H1 (cell line): Measurements from ENCODE around the gene FAM163A.

Experiments used
- ATF2 ChIP-seq: IDR thresholded peaks from 2 replicates; pipeline ENCODE4 v1.6.1; 2012; ENCODE audit warnings: low read length, inconsistent platforms
- CBX5 ChIP-seq: fragments of 300-800, 300-1000 bp; sonication (generic); IDR thresholded peaks from 2 replicates; pipeline ENCODE4 v1.7.1; 2016; ENCODE audit warnings: antibody characterized with exemption, low read length, low read depth
- CBX8 ChIP-seq: fragments of 300-800, 300-1000 bp; sonication (generic); IDR thresholded peaks from 2 replicates; pipeline ENCODE4 v1.7.1; 2016; ENCODE audit warnings: low read depth, low read length, borderline replicate concordance
- CEBPB ChIP-seq: IDR thresholded peaks from 2 replicates; pipeline ENCODE4 v1.6.1; 2012; ENCODE audit warnings: low read depth, low read length
- CTCF ChIP-seq, 3 experiments: IDR thresholded peaks; 1 replicate in 2 of 3; 2 replicates in 1 of 3; pipeline versions ENCODE4 v1.5.1 to v1.6.1; 2011; ENCODE audit warnings: low read length in 3 of 3, mild to moderate bottlenecking in 3 of 3, inconsistent platforms in 2 of 3, low read depth in 1 of 3, moderate library complexity in 1 of 3; ENCODE audit not compliant: insufficient read depth in 1 of 3; ENCODE audit errors: control extremely low read depth in 1 of 3
- E2F6 ChIP-seq: IDR thresholded peaks from 2 replicates; pipeline ENCODE4 v1.6.1; 2012; ENCODE audit warnings: inconsistent platforms
- EP300 ChIP-seq, 2 experiments: IDR thresholded peaks; 1 replicate in 1 of 2; 2 replicates in 1 of 2; pipeline ENCODE4 v1.6.1; 2011 to 2012; ENCODE audit warnings: low read depth in 2 of 2, low read length in 2 of 2, mild to moderate bottlenecking in 2 of 2, borderline replicate concordance in 1 of 2, inconsistent platforms in 1 of 2, moderate library complexity in 1 of 2
- EZH2 ChIP-seq: fragments of 200-600 bp; sonication (generic); IDR thresholded peaks from 2 replicates; pipeline ENCODE4 v1.7.1; 2012; ENCODE audit warnings: low read depth, mild to moderate bottlenecking, moderate library complexity, low read length, inconsistent platforms; ENCODE audit not compliant: severe bottlenecking
- MAX ChIP-seq: IDR thresholded peaks from 2 replicates; pipeline ENCODE4 v1.6.1; 2012; ENCODE audit warnings: inconsistent platforms
- POLR2A ChIP-seq, 2 experiments: IDR thresholded peaks; 1 replicate in 1 of 2; 2 replicates in 1 of 2; pipeline ENCODE4 v1.6.1; 2011; ENCODE audit warnings: low read depth in 2 of 2, low read length in 2 of 2, mild to moderate bottlenecking in 2 of 2; ENCODE audit errors: control extremely low read depth in 1 of 2
- RFX5 ChIP-seq: IDR thresholded peaks from 2 replicates; pipeline ENCODE4 v1.6.1; 2011; ENCODE audit warnings: low read depth, low read length, improper control_type of control experiment, borderline replicate concordance
- SP1 ChIP-seq: IDR thresholded peaks from 2 replicates; pipeline ENCODE4 v1.6.1; 2011; ENCODE audit warnings: low read depth, low read length
- SP2 ChIP-seq: IDR thresholded peaks from 2 replicates; pipeline ENCODE4 v1.6.1; 2012; ENCODE audit warnings: mild to moderate bottlenecking, low read length, inconsistent platforms

GRCh38 chr1:179770887-179771502, 27.9 kb downstream of the FAM163A start:
- TF ChIP-seq CEBPB (no peak), SP2 (no peak), ATF2 (no peak), EP300 (IDR thresholded peaks at IDR 0.05; ENCODE audit: borderline replicate concordance in 1 of 2, low read depth in 2 of 2, low read length in 2 of 2) (no peak), E2F6 (no peak), CTCF (IDR thresholded peaks at IDR 0.05; ENCODE audit: control extremely low read depth in 1 of 3, insufficient read depth in 1 of 3, low read depth in 1 of 3, low read length in 3 of 3) (no peak), POLR2A (IDR thresholded peaks at IDR 0.05; ENCODE audit: control extremely low read depth in 1 of 2, low read depth in 2 of 2, low read length in 2 of 2) (no peak), RFX5 (no peak), MAX (no peak), CBX8 (no peak), SP1 (no peak), CBX5 (no peak), EZH2 (no peak)
